GM13977 (cell line): Measurements from ENCODE around the gene ABHD12.
"Not testable (repeated sequence)": the region's sequence is repeated elsewhere in the genome, so short reads cannot be mapped to it uniquely, and the experiment has no call there.

Experiments used
- DNase-seq: peaks from one replicate; pipeline ENCODE4 v3.0.0; 2012; ENCODE audit warnings: low spot score
- CTCF ChIP-seq: IDR thresholded peaks from 2 replicates; pipeline ENCODE4 v1.5.1; 2012; ENCODE audit warnings: mild to moderate bottlenecking, control low read depth; ENCODE audit not compliant: insufficient read depth; ENCODE audit errors: extremely low read depth, missing control alignments
- in situ Hi-C: fragments of 300-500 bp; cut with MboI; formaldehyde crosslinking; loops from one replicate; pipeline ENCODE4 v1.12.0; 2022; ENCODE audit warnings: low sequenced_read_pairs, low pct_unique_long_range_greater_than_20kb, mixed read lengths, inconsistent platforms; ENCODE audit not compliant: unreplicated experiment

Gene ABHD12

GRCh38 chr20:25269057-25269832 is 121.4 kb downstream of the ABHD12 start:
- no peak for DNase-seq
- in situ Hi-C loops: no loop called here
- TF ChIP-seq CTCF: no peak

- DNase-seq, in situ Hi-C loops: not testable (repeated sequence)
Observed at GRCh38 chr20:25260770-25261437, 129.7 kb downstream of the ABHD12 start.

GRCh38 chr20:25259788-25260254 is 130.8 kb downstream of the ABHD12 start:
- in situ Hi-C loops: no loop called here
- TF ChIP-seq CTCF: no peak
- no peak for DNase-seq

DNA sequence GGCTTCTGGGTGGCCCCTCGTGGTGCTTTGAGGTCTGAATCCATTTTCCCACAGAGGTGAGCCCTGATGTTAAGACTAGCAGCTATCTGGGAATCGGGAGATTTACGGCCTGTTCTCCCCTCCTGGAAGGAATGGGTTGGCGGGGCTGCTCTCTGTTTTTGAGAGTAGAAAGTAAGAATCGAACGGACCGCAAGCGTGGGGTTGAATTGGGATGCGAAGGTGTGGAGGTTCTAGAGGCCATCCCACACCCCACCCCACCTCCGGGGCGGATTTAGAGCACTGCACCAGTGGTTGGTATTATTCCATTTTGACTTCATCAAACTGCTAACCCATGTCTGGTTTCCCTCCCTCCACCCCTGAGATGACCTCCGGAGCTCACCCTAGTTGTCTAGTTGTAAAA is 131.3 kb downstream of the ABHD12 start:
- in situ Hi-C loops: no loop called here

GRCh38 chr20:25258828-25259227 is 131.8 kb downstream of the ABHD12 start:
- in situ Hi-C loops: no loop called here
- no peak for DNase-seq
- no peak for TF ChIP-seq CTCF

More for the DNA sequence above, 131.3 kb downstream of the ABHD12 start:
- TF ChIP-seq CTCF: no peak
- no peak for DNase-seq

DNA sequence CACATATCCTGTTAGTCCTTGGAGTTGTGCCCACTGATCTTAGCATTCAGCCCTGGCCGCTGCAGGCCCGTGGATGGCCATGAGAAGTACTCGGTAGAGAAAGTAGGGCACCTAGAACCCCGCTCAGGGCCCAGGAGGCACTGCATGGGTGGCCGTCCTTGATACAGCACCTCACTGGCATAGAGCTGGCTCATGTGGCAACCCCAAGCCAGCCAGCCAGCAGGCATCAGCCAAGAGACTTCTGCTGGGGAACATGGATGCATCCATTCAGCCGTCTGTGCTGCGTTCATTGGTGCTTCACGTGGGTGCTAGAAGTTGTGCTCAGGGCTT is 132.2 kb downstream of the ABHD12 start:
- TF ChIP-seq CTCF: no peak
- no peak for DNase-seq
- in situ Hi-C loops: no loop called here

- DNase-seq: no peak
- no peak for TF ChIP-seq CTCF
- in situ Hi-C loops: no loop called here
Observed at GRCh38 chr20:25257756-25258475, 132.7 kb downstream of the ABHD12 start.
